ENCODE measurements around the gene MORC4. TPM values are rescaled to one million over a fixed set of nuclear protein-coding genes. Genes with fewer than 3 reads are reported as not detected.

Gene MORC4
- total RNA-seq, 1 donor from 2014 or later = 18.1 TPM

- Mint-ChIP-seq H3K9me3 (no peaks in the 10 kb centered on the region), H3K4me1 (ENCODE audit: unreplicated experiment) (no peaks in the 10 kb centered on the region), H3K27me3 (no peaks in the 10 kb centered on the region), H3K36me3 (no peaks in the 10 kb centered on the region), H3K27ac (no peak overlapping the region), H3K4me3 (no peak overlapping the region)
- DNase-seq (ENCODE audit: extremely low spot score, unreplicated experiment) = no peak
- TF ChIP-seq, protein P1, sequence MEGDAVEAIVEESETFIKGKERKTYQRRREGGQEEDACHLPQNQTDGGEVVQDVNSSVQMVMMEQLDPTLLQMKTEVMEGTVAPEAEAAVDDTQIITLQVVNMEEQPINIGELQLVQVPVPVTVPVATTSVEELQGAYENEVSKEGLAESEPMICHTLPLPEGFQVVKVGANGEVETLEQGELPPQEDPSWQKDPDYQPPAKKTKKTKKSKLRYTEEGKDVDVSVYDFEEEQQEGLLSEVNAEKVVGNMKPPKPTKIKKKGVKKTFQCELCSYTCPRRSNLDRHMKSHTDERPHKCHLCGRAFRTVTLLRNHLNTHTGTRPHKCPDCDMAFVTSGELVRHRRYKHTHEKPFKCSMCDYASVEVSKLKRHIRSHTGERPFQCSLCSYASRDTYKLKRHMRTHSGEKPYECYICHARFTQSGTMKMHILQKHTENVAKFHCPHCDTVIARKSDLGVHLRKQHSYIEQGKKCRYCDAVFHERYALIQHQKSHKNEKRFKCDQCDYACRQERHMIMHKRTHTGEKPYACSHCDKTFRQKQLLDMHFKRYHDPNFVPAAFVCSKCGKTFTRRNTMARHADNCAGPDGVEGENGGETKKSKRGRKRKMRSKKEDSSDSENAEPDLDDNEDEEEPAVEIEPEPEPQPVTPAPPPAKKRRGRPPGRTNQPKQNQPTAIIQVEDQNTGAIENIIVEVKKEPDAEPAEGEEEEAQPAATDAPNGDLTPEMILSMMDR (conservative IDR thresholded peaks at IDR 0.05) = no peak
Measured at GRCh38 chrX:106897259-106897658, 102.8 kb downstream of the MORC4 start.

DNA sequence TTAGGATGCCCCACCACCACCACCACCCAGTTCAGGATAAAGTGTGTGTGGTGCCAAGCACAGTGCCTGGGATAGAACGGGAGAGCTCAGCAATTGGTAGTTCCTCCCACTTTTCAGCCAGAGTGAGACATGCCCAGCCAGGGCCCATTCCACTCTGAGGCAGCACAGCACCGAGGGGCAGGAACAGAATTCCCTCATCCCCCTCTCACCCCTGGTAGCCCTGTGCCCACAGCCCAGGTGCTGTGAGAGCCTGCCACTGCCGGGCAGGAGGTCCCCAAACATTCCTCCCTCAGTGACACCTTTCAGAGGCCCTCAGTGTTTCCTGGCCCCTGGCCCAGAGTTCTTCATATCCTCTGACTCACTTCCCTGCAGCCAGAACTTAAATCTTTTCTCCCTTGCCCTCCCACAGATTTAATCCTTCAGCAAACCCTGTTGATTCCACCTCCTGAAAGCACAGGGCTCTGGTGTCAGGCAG lies 105.0 kb downstream of the MORC4 start:
- TF ChIP-seq, protein P1 (conservative IDR thresholded peaks at IDR 0.05) = no peak
- no peak for DNase-seq (ENCODE audit: extremely low spot score, unreplicated experiment)
- Mint-ChIP-seq H3K4me1 (ENCODE audit: unreplicated experiment) (no peaks in the 10 kb centered on the region), H3K27me3 (no peaks in the 10 kb centered on the region), H3K27ac (no peak overlapping the region), H3K9me3 (no peaks in the 10 kb centered on the region), H3K4me3 (no peak overlapping the region), H3K36me3 (no peaks in the 10 kb centered on the region)

- Mint-ChIP-seq H3K9me3 (no peaks in the 10 kb centered on the region), H3K27me3 (no peaks in the 10 kb centered on the region), H3K4me1 (ENCODE audit: unreplicated experiment) (no peaks in the 10 kb centered on the region), H3K4me3 (no peak overlapping the region), H3K27ac (no peak overlapping the region), H3K36me3 (no peaks in the 10 kb centered on the region)
- DNase-seq (ENCODE audit: extremely low spot score, unreplicated experiment) = no peak
- TF ChIP-seq, protein P1 (conservative IDR thresholded peaks at IDR 0.05) = peak; percentile 82
Measured at GRCh38 chrX:106894392-106894909, 105.6 kb downstream of the MORC4 start.

DNA sequence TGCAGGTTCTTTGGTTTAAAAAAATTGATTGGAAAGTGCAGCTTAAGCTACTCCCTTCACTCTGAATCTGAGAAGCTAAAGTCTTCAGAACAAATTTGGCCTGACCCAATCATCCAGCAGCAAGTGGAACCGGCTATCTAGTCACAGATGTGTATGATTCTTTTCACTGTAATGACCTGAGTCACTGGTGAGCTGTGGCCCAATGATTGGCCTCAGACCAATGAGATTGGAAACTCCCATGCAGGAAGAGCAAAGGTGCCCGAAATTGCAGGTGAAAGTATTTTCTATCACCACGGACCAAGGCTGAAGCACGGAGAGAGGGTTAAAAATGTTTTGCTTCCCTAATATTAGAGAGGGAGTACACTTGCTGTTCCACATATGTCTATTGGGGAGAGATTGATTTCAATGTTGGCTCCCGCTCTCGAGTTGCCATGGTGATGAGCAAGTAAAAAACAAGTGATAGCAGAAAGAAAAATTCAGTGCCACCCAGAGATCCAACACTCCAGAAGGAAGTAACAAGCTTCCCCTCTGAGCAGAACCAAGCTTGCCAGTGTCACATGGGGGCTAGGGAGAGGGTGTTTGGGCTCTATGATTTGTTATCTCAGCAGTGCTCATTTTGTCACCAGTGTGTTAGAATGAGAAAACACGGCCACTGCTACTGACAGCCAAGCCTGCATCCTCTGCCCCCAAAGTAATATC lies 108.1 kb downstream of the MORC4 start:
- H3K27me3 Mint-ChIP-seq = no peaks in the 10 kb centered on the region
- H3K27ac Mint-ChIP-seq = no peak overlapping the region
- H3K36me3 Mint-ChIP-seq = no peaks in the 10 kb centered on the region
- H3K9me3 Mint-ChIP-seq = no peaks in the 10 kb centered on the region
- no peaks in the 10 kb centered on the region for H3K4me1 Mint-ChIP-seq (ENCODE audit: unreplicated experiment)
- no peak for DNase-seq (ENCODE audit: extremely low spot score, unreplicated experiment)
- H3K4me3 Mint-ChIP-seq = no peak overlapping the region
- TF ChIP-seq, protein P1 (conservative IDR thresholded peaks at IDR 0.05) = no peak

Other genes with a start within 250 kb of the MORC4 start
- 6.9 and 10.6 TPM in 2 replicates for gene TBC1D8B, start 197.5 kb downstream of the MORC4 start, total RNA-seq (ENCODE audit: low replicate concordance)
- gene RIPPLY1, start 96.9 kb downstream of the MORC4 start, total RNA-seq (ENCODE audit: low replicate concordance) = 3.4 TPM in 1 of 2 replicates, not detected in the other
- 4.7 and 4.9 TPM in 2 replicates for gene CLDN2, start 79.8 kb downstream of the MORC4 start, total RNA-seq (ENCODE audit: low replicate concordance)
- gene RBM41, start 118.6 kb upstream of the MORC4 start, total RNA-seq (ENCODE audit: low replicate concordance) = 22.9 and 23.8 TPM in 2 replicates
- gene NUP62CL, start 206.2 kb upstream of the MORC4 start, total RNA-seq (ENCODE audit: low replicate concordance) = 3.0 and 4.2 TPM in 2 replicates
- not detected in 2 replicates for gene DNAAF6, start 206.4 kb upstream of the MORC4 start, total RNA-seq (ENCODE audit: low replicate concordance)